ENCODE measurements around the gene GPC6.

The GPC6 gene

GRCh38 chr13:93614776-93615175 lies 388.2 kb downstream of the GPC6 start:
- DNase-seq (ENCODE audit: extremely low read depth, low read depth): no peak
- TF ChIP-seq CTCF (IDR thresholded peaks at IDR 0.05; ENCODE audit: low read depth, low read length): no peak

- TF ChIP-seq CTCF (IDR thresholded peaks at IDR 0.05; ENCODE audit: low read depth, low read length): no peak
- peak; percentile 19 for DNase-seq (ENCODE audit: extremely low read depth, low read depth)
Measured at GRCh38 chr13:93620181-93620765, 393.7 kb downstream of the GPC6 start.

- no peak for DNase-seq (ENCODE audit: extremely low read depth, low read depth)
- no peak for TF ChIP-seq CTCF (IDR thresholded peaks at IDR 0.05; ENCODE audit: low read depth, low read length)
Measured at GRCh38 chr13:93621051-93621450, 394.4 kb downstream of the GPC6 start.

GRCh38 chr13:93621966-93622365 lies 395.4 kb downstream of the GPC6 start:
- no peak for TF ChIP-seq CTCF (IDR thresholded peaks at IDR 0.05; ENCODE audit: low read depth, low read length)
- DNase-seq (ENCODE audit: extremely low read depth, low read depth): no peak

- TF ChIP-seq CTCF (IDR thresholded peaks at IDR 0.05; ENCODE audit: low read depth, low read length): no peak
- DNase-seq (ENCODE audit: extremely low read depth, low read depth): no peak
Measured at GRCh38 chr13:93624311-93624777, 397.7 kb downstream of the GPC6 start.

- TF ChIP-seq CTCF (IDR thresholded peaks at IDR 0.05; ENCODE audit: low read depth, low read length): no peak
- no peak for DNase-seq (ENCODE audit: extremely low read depth, low read depth)
Measured at GRCh38 chr13:93625536-93625935, 398.9 kb downstream of the GPC6 start.

- TF ChIP-seq CTCF (IDR thresholded peaks at IDR 0.05; ENCODE audit: low read depth, low read length): no peak
- no peak for DNase-seq (ENCODE audit: extremely low read depth, low read depth)
Measured at GRCh38 chr13:93628136-93628797, 401.7 kb downstream of the GPC6 start.

All from AG09319 (cell line).